GM21825 (cell line): ENCODE data around the gene FSHR.

Experiments used
- ATAC-seq: cut with Tn5 transposase; IDR thresholded peaks from one replicate; pipeline ENCODE4 v1.9.1; 2021; ENCODE audit warnings: mild to moderate bottlenecking, moderate library complexity; ENCODE audit not compliant: unreplicated experiment

FSHR gene

GRCh38 chr2:48971801-48972200 is 182.5 kb downstream of the FSHR start:
- ATAC-seq: no peak

- ATAC-seq: no peak
These were observed 186.3 kb downstream of the FSHR start for GRCh38 chr2:48968011-48968410.

DNA sequence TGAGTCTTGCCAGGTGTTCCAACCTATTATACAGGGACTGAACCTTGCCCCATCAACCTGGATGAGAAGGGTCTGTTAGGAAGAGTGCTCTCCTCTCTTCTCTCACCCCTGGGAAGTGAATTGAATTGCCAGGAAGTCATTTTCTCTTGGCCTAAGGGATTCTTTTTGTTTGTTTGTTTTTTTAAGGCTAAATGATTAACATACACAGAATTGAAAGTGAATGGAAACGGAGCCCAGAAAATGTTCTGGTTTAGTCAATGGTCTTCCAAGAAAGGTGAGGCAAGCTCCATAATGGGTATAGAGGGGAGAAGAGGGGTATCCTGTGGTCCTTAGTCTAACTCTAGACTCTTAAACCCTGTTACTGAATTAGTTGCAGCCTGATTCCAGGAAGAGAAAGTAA is 189.1 kb downstream of the FSHR start:
- no peak for ATAC-seq

GRCh38 chr2:48961009-48961408 is 193.3 kb downstream of the FSHR start:
- no peak for ATAC-seq

DNA sequence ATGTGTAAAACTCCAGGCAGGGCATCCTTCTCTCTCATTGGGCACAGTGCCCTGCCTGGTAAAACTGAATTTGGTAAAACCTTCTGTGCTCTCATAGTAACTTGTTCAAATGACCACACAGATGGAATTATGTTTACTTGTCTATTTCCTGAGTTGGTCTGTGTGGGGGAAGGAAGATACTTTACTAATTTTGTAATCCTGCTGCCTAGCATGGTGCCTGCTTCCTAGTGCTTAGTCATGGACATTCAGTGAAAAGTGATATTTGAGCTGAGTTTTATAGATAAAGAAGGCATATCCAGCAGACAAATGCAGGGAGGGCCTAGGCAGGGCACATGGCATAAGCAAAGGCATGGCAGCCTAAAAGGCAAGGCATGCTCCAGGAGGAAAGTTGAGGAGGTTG is 199.4 kb downstream of the FSHR start:
- ATAC-seq: no peak

- no peak for ATAC-seq
These were observed 200.0 kb downstream of the FSHR start for GRCh38 chr2:48954311-48954710.

DNA sequence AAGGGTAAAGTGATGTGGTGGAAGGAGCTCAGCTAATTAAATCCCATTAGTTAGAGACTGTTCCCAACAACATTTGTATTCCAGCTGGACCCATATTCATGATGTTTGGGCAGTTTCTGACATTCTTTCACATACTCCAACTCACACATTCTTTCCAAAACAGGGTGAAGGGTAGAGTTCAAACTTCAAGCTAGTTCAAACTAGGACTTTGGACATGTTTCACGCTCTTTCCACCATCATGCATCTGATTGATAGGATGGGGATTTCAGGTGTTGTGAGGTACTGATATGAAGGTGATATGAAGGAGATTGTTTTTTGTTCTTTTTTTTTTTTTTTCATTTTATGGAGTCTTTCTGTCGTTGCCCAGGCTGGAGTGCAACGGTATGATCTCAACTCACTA is 201.7 kb downstream of the FSHR start:
- no peak for ATAC-seq

DNA sequence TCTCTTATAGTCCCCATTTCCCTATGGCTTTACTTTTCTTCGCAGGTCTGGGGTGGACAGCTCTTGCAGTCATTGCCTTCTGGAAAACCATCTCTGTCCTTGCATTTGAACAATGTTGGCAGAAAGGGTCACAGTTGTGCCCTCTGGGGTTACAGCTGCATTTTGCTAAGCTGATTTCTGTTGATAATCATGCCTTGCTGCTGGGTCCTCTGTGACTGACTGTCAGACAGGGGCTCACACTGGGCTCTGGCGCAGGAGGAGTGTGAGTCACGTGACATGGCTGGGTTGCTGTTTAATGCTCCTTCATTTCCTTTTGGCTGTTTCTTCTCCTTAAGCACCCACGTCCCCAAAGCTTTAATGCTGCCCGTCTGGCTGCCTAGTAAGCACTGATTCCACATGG is 202.2 kb downstream of the FSHR start:
- ATAC-seq: no peak

GRCh38 chr2:48948400-48949125 is 205.8 kb downstream of the FSHR start:
- no peak for ATAC-seq

DNA sequence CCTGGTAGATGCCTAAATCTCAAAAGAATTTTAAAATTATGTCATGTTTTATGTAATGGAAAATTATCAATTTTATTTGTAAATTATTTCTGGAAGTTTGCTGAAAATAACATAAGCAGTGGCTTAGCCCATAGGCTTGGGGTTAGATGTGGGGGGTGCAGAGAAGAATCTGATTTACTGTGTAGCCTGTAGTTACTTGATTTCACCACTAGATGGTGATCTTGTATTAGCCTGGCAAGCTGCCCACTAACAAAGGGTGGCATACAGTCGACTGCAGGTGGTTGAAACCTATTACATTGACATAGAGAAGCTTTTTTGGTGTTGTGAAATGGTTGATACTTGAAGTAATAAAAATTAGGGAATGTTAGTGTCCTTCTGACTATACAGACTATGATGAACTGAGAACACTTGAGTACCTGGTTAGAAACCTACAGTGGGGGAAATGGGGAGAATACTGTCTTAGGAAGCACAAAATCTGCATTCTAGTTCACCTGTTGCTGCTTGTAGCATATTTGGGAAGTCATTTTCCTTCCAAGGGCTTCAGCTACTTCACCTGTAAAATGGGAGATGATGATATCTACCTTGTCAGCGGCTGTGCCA is 207.8 kb downstream of the FSHR start:
- peak; percentile 95 for ATAC-seq

GRCh38 chr2:48944956-48945355 is 209.4 kb downstream of the FSHR start:
- no peak for ATAC-seq

- ATAC-seq: no peak
These were observed 210.9 kb downstream of the FSHR start for GRCh38 chr2:48943436-48943835.

DNA sequence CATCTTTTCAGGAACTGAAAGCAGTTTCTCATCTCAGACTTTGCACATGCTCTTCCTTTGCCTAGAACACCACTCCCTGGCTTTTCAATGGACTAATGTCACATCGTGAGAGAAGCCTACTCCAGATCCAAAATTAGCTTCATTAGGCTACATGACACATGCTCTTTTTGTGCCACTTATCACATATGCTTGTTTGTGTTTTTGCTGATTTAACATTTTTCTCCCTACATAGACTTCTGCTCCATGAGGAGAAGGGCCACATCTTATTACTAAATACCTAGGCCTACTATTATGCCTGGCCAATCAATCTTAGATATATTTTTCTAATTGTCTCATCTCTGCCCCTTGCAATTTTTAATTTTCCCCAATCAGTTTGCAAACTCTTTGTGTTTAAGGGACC is 212.4 kb downstream of the FSHR start:
- no peak for ATAC-seq

- ATAC-seq: no peak
These were observed 212.9 kb downstream of the FSHR start for GRCh38 chr2:48941456-48941855.

- no peak for ATAC-seq
These were observed 213.7 kb downstream of the FSHR start for GRCh38 chr2:48940606-48941005.

- ATAC-seq: no peak
These were observed 215.1 kb downstream of the FSHR start for GRCh38 chr2:48939232-48939631.

DNA sequence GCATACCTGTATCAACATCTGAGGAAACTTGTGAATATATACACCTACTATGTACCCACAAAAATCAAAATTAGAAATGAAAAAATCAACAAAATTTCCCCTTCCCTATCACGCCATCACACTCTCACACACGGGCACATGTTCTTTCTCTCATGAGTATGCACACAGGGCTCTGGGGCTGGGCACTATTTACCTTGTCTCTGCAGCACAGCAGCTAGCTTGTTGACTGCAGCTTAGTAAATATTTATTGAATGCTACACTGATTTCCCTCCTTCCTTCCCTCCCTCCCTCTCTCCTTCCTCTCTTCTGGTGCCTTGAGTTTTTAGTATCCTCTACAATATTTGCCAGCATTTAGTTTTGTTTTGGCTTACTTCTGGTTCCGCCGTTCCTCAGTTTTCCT is 216.1 kb downstream of the FSHR start:
- ATAC-seq: no peak

DNA sequence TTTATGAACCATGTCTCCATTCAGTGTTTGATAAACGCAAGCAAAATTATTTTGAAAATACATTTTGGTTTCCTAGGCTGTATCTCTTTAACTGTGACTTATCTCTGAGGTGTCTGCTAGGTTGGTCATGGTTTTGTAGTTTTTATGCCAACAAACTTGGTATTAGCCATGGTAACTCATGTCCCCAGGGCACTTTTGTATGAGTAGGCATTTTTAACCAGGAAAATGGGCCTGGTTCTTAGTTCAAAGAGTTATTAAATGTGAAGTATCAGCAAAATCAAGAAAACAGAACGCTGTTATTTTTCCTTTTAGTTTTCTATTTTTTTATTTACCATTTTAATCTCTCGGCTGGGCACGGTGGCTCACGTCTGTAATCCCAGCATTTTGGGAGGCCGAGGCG is 219.5 kb downstream of the FSHR start:
- no peak for ATAC-seq

DNA sequence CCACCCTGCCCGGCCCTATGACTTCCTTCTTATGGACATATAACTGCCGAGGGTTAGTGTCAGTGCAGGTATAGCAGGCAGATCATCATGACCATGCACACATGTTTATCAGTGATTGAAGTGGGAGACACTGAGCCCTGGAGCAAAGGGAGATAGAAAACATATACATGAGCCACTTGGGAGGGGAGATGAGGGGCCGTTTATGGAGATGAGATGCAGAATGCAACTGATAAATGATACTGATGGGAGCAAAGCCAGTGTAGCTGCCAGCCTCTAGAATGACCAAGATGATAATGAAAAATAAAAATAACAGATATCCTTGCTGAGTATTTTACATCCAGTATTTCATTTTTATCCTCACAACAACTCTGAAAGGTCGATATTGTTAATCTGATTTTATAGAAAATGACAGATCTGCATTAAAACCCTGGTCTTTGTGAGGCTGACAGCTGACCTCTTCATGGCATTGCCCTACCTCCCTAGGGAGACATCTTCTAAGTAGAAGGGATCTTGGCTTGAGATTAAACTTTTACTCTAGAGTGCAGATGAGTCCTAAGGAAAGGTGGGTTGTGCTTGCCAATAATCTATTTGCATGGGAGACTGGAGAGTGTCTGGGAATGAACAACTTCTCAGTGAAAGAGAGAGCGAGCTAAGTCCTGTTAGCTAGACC is 220.4 kb downstream of the FSHR start:
- no peak for ATAC-seq

- no peak for ATAC-seq
These were observed 221.6 kb downstream of the FSHR start for GRCh38 chr2:48932667-48933066.

- ATAC-seq: no peak
These were observed 224.6 kb downstream of the FSHR start for GRCh38 chr2:48929571-48930301.

- no peak for ATAC-seq
These were observed 227.0 kb downstream of the FSHR start for GRCh38 chr2:48927355-48927754.
